Mesenchymal stem cell (in vitro differentiated cells and primary cell): Measurements from ENCODE around the gene ETV6.

Experiments used
- DNase-seq: peaks from one replicate; pipeline ENCODE4 v3.0.0-alpha.2; 2013
- H2AFZ ChIP-seq: one replicate; pipeline ENCODE4 v1.6.1; 2013; ENCODE audit warnings: low read depth, mild to moderate bottlenecking, control low read depth, inconsistent platforms, low read length, moderate library complexity
- H2AK5ac ChIP-seq: 2 replicates; pipeline ENCODE4 v1.6.1; 2013; ENCODE audit warnings: low read length, moderate library complexity, mild to moderate bottlenecking, inconsistent platforms; ENCODE audit not compliant: severe bottlenecking
- H2BK120ac ChIP-seq: one replicate; pipeline ENCODE4 v1.6.1; 2013; ENCODE audit warnings: low read depth, mild to moderate bottlenecking, inconsistent platforms, low read length, moderate library complexity
- H2BK12ac ChIP-seq, 2 experiments: one replicate each; pipeline ENCODE4 v1.6.1; 2013; ENCODE audit warnings: inconsistent platforms in 2 of 2, low read length in 2 of 2, mild to moderate bottlenecking in 2 of 2, moderate library complexity in 2 of 2, control low read depth in 1 of 2
- H2BK15ac ChIP-seq: one replicate; pipeline ENCODE4 v1.6.1; 2013; ENCODE audit warnings: mild to moderate bottlenecking, low read depth, inconsistent platforms; ENCODE audit not compliant: poor library complexity, severe bottlenecking
- H2BK5ac ChIP-seq: 2 replicates; pipeline ENCODE4 v1.6.1; 2013; ENCODE audit warnings: low read depth, mild to moderate bottlenecking, low read length, control low read depth, inconsistent platforms; ENCODE audit not compliant: poor library complexity, severe bottlenecking
- H3K14ac ChIP-seq, 2 experiments: one replicate each; pipeline ENCODE4 v1.6.1; 2013; ENCODE audit warnings: inconsistent platforms in 2 of 2, low read length in 2 of 2, control low read depth in 1 of 2, mild to moderate bottlenecking in 1 of 2, moderate library complexity in 1 of 2
- H3K18ac ChIP-seq, 2 experiments: one replicate each; pipeline ENCODE4 v1.6.1; 2013; ENCODE audit warnings: inconsistent platforms in 2 of 2, low read length in 2 of 2, control low read depth in 1 of 2, low read depth in 1 of 2, mild to moderate bottlenecking in 1 of 2
- H3K23ac ChIP-seq, 2 experiments: one replicate each; pipeline ENCODE4 v1.6.1; 2013; ENCODE audit warnings: inconsistent platforms in 2 of 2, low read length in 2 of 2, mild to moderate bottlenecking in 2 of 2, moderate library complexity in 2 of 2, control low read depth in 1 of 2
- H3K27ac ChIP-seq: 2 replicates; pipeline ENCODE4 v1.5.1; 2013; ENCODE audit warnings: mild to moderate bottlenecking, moderate library complexity, low read length, control low read depth, inconsistent platforms; ENCODE audit not compliant: poor library complexity, severe bottlenecking
- H3K27me3 ChIP-seq, 2 experiments: 2 replicates each; pipeline versions ENCODE4 v1.6.1 to v1.7.0; 2013; ENCODE audit warnings: low read length in 2 of 2, mild to moderate bottlenecking in 2 of 2, moderate library complexity in 2 of 2, control low read depth in 1 of 2, inconsistent platforms in 1 of 2; ENCODE audit not compliant: control insufficient read depth in 1 of 2, insufficient read depth in 1 of 2
- H3K36me3 ChIP-seq, 2 experiments: 2 replicates each; pipeline versions ENCODE4 v1.6.1 to v1.7.0; 2013; ENCODE audit warnings: low read length in 2 of 2, control low read depth in 1 of 2, inconsistent platforms in 1 of 2, low read depth in 1 of 2, mild to moderate bottlenecking in 1 of 2; ENCODE audit not compliant: insufficient read depth in 2 of 2, control insufficient read depth in 1 of 2
- H3K4ac ChIP-seq, 2 experiments: one replicate each; pipeline ENCODE4 v1.6.1; 2013; ENCODE audit warnings: inconsistent platforms in 2 of 2, low read length in 2 of 2, mild to moderate bottlenecking in 2 of 2, moderate library complexity in 2 of 2, control low read depth in 1 of 2, low read depth in 1 of 2
- H3K4me1 ChIP-seq: 2 replicates; pipeline ENCODE4 v1.6.1; 2013; ENCODE audit warnings: low read depth, low read length, control low read depth; ENCODE audit not compliant: control insufficient read depth, insufficient read depth
- H3K4me2 ChIP-seq: 2 replicates; pipeline ENCODE4 v1.6.1; 2013; ENCODE audit warnings: low read length, mild to moderate bottlenecking, inconsistent platforms; ENCODE audit not compliant: poor library complexity, severe bottlenecking
- H3K4me3 ChIP-seq, 2 experiments: 2 replicates each; pipeline versions ENCODE4 v1.5.1 to v1.7.0; 2013; ENCODE audit warnings: low read length in 2 of 2, mild to moderate bottlenecking in 2 of 2, control low read depth in 1 of 2, low read depth in 1 of 2; ENCODE audit not compliant: insufficient read depth in 1 of 2
- H3K79me1 ChIP-seq: replicated peaks from 2 replicates; pipeline ENCODE4 v1.6.1; 2013; ENCODE audit warnings: mild to moderate bottlenecking, control low read depth, low read length, inconsistent platforms; ENCODE audit not compliant: poor library complexity, severe bottlenecking
- H3K9ac ChIP-seq: 2 replicates; pipeline ENCODE4 v1.7.0; 2013; ENCODE audit warnings: mild to moderate bottlenecking, low read length, moderate library complexity
- H3K9me3 ChIP-seq: 2 replicates; pipeline ENCODE4 v1.7.0; 2013; ENCODE audit warnings: mild to moderate bottlenecking, low read length; ENCODE audit not compliant: control insufficient read depth
- H4K8ac ChIP-seq: one replicate; pipeline ENCODE4 v1.6.1; 2013; ENCODE audit warnings: inconsistent platforms, mild to moderate bottlenecking, low read length, moderate library complexity
- H4K91ac ChIP-seq: one replicate; pipeline ENCODE4 v1.6.1; 2013; ENCODE audit warnings: mild to moderate bottlenecking, low read length, inconsistent platforms
- WGBS: methylation state at CpG from one replicate; pipeline ENCODE4 v1.1.7; 2013; ENCODE audit warnings: mixed read lengths; 5-methylcytosine and 5-hydroxymethylcytosine counted together

ETV6 gene

GRCh38 chr12:11661491-11662089 lies 12.1 kb downstream of the ETV6 start:
- no peak overlapping the region for H3K4ac ChIP-seq
- no peak overlapping the region for H3K4me3 ChIP-seq
- H3K4me1 ChIP-seq = peaks cover 12% of the 10 kb centered on the region
- no peak overlapping the region for H4K91ac ChIP-seq
- no peak overlapping the region for H4K8ac ChIP-seq
- no peak overlapping the region for H2BK120ac ChIP-seq
- no peak overlapping the region for H2AFZ ChIP-seq
- H3K9ac ChIP-seq = no peak overlapping the region
- no peaks in the 10 kb centered on the region for H3K27me3 ChIP-seq
- peaks cover 8% of the 10 kb centered on the region for H3K79me1 ChIP-seq
- no peak overlapping the region for H3K27ac ChIP-seq
- H3K14ac ChIP-seq = no peak overlapping the region
- no peak overlapping the region for H3K4me2 ChIP-seq
- no peak overlapping the region for H3K23ac ChIP-seq
- H2BK12ac ChIP-seq = no peak overlapping the region
- H2BK5ac ChIP-seq = no peak overlapping the region
- H2AK5ac ChIP-seq = no peak overlapping the region
- H3K18ac ChIP-seq = no peak overlapping the region
- DNase-seq = no peak
- H2BK15ac ChIP-seq = no peak overlapping the region
- WGBS = 93% methylated on average over 8 of the region's 8 CpGs
- H3K36me3 ChIP-seq = peaks cover 0 to 12% of the 10 kb centered on the region in 2 experiments
- no peaks in the 10 kb centered on the region for H3K9me3 ChIP-seq

- Histone ChIP-seq H2AFZ (no peak overlapping the region), H3K4me2 (no peak overlapping the region), H3K9me3 (no peaks in the 10 kb centered on the region), H3K27me3 (no peaks in the 10 kb centered on the region), H3K23ac (no peak overlapping the region), H4K8ac (no peak overlapping the region), H2BK15ac (no peak overlapping the region), H3K27ac (no peak overlapping the region), H4K91ac (no peak overlapping the region), H3K4ac (no peak overlapping the region), H3K4me3 (no peak overlapping the region), H2AK5ac (no peak overlapping the region), H2BK12ac (no peak overlapping the region), H3K79me1 (peaks cover 8% of the 10 kb centered on the region), H3K18ac (no peak overlapping the region), H2BK120ac (no peak overlapping the region), H3K36me3 (peaks cover 0 to 15% of the 10 kb centered on the region in 2 experiments), H3K9ac (no peak overlapping the region), H3K4me1 (peaks cover 12% of the 10 kb centered on the region), H3K14ac (no peak overlapping the region), H2BK5ac (no peak overlapping the region)
- WGBS = over 99% methylated on average over 3 of the region's 3 CpGs
- no peak for DNase-seq
These were observed 12.9 kb downstream of the ETV6 start for GRCh38 chr12:11662369-11662768.

DNA sequence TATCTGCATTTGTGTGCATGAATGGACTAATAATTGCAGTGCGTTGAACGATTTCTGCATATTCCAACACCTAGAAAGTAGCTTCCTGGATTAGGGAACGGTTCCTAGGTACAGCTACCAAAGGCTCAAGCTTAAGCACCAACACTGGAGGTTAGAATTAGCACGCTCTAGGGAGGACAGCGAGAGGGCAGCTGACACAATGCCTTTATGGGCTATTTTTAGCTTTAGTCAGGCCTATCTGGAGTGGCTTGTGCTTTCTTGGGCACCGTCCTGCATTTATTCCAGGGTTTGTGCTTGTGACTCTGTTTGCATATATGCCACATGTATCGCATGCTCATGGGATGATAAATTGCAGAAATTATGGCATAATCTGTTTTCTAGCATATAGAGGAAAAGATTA lies 13.7 kb downstream of the ETV6 start:
- Histone ChIP-seq H2AK5ac (no peak overlapping the region), H3K36me3 (peaks cover 0 to 15% of the 10 kb centered on the region in 2 experiments), H4K8ac (no peak overlapping the region), H2AFZ (no peak overlapping the region), H3K4me1 (peaks cover 9% of the 10 kb centered on the region), H3K9me3 (no peaks in the 10 kb centered on the region), H3K4me2 (no peak overlapping the region), H3K79me1 (peaks cover 8% of the 10 kb centered on the region), H3K4me3 (no peak overlapping the region), H4K91ac (no peak overlapping the region), H3K4ac (peak overlapping the region in 1 of 2 experiments; percentile 10), H3K23ac (no peak overlapping the region), H3K27me3 (no peaks in the 10 kb centered on the region), H2BK12ac (no peak overlapping the region), H3K9ac (no peak overlapping the region), H3K14ac (peak overlapping the region in 1 of 2 experiments; percentile 35), H3K18ac (no peak overlapping the region), H2BK5ac (no peak overlapping the region), H3K27ac (no peak overlapping the region), H2BK15ac (no peak overlapping the region), H2BK120ac (no peak overlapping the region)
- peak; percentile 30 for DNase-seq
- WGBS = 91% methylated on average over 6 of the region's 7 CpGs

DNA sequence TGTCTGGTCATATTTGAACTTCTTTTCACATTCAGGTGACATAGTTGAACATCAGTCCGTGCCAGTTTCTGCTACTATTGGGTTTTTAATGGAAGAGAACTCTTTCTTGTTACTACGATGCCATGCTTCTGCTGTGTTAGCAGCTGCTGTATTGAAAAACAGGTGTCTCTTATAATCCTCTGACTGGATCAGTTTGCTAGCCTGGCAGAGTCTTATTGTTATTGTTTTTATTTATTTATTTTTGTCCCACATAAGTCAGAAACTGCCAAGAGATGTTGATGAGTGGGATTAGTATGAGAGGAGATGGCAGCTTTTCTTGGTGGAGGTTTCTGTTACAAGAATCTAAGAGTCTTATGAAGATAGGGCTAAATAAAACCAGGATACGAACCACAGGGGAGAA lies 14.6 kb downstream of the ETV6 start:
- no peak overlapping the region for H2AFZ ChIP-seq
- H3K79me1 ChIP-seq = peaks cover 8% of the 10 kb centered on the region
- WGBS = 97% methylated on average over 3 of the region's 3 CpGs
- no peak overlapping the region for H4K8ac ChIP-seq
- H3K4ac ChIP-seq = no peak overlapping the region
- H3K4me2 ChIP-seq = no peak overlapping the region
- no peak overlapping the region for H4K91ac ChIP-seq
- H3K27me3 ChIP-seq = no peaks in the 10 kb centered on the region
- no peak overlapping the region for H3K27ac ChIP-seq
- H3K4me3 ChIP-seq = no peak overlapping the region
- no peak overlapping the region for H2BK12ac ChIP-seq
- no peak overlapping the region for H2BK15ac ChIP-seq
- peaks cover 8% of the 10 kb centered on the region for H3K4me1 ChIP-seq
- no peak overlapping the region for H3K9ac ChIP-seq
- no peak overlapping the region for H3K18ac ChIP-seq
- no peak overlapping the region for H3K23ac ChIP-seq
- H3K36me3 ChIP-seq = peaks cover 0 to 15% of the 10 kb centered on the region in 2 experiments
- no peak overlapping the region for H3K14ac ChIP-seq
- no peak overlapping the region for H2AK5ac ChIP-seq
- H2BK5ac ChIP-seq = no peak overlapping the region
- no peaks in the 10 kb centered on the region for H3K9me3 ChIP-seq
- no peak overlapping the region for H2BK120ac ChIP-seq
- DNase-seq = no peak
